Peyer's patch (tissue), 4 donors: ENCODE results near the gene RHOA. TPM values are rescaled to one million over a fixed set of nuclear protein-coding genes. Genes with fewer than 3 reads are reported as not detected.

Experiments
- DNase-seq, 3 donors: peaks; one replicate each; pipeline ENCODE4 v3.0.0-alpha.2; 2017 to 2019
- H3K27ac ChIP-seq, 4 donors: fragments of 200-600 bp; sonication (generic); one replicate each; pipeline ENCODE4 v1.5.1; 2016 to 2019
- H3K27me3 ChIP-seq, 2 donors: fragments of 200-600 bp; sonication (generic); one replicate each; pipeline ENCODE4 v1.5.1; 2019
- H3K36me3 ChIP-seq, 3 donors: fragments of 200-600 bp; sonication (generic); one replicate each; pipeline ENCODE4 v1.5.1; 2016 to 2019
- H3K4me1 ChIP-seq, 4 donors: fragments of 200-600 bp; sonication (generic); one replicate each; pipeline ENCODE4 v1.5.1; 2016 to 2019
- H3K4me3 ChIP-seq, 4 donors: fragments of 200-600 bp; sonication (generic); 1 replicate in 3 of 4; 2 replicates in 1 of 4; pipeline ENCODE4 v1.5.1; 2016 to 2019; ENCODE audit warnings: mild to moderate bottlenecking in 1 of 4
- H3K9me3 ChIP-seq, 4 donors: fragments of 200-600 bp; sonication (generic); one replicate each; pipeline ENCODE4 v1.5.1; 2016 to 2019; ENCODE audit warnings: mild to moderate bottlenecking in 1 of 4
- POLR2A ChIP-seq, 2 donors: fragments of 450-650 bp; IDR thresholded peaks; one replicate each; pipeline ENCODE4 v1.5.1; 2017; ENCODE audit warnings: antibody characterized with exemption in 2 of 2, mild to moderate bottlenecking in 2 of 2, moderate library complexity in 2 of 2
- total RNA-seq, 4 donors: library from RNA; depleted of rRNA; stranded (reverse); fragments of >200 nt; gene quantifications; one replicate each; pipeline ENCODE4 v1.1.0, GENCODE V29; 2016
- TF ChIP-seq, protein P1 (sequence below), 6 experiments: fragments of 450-650 bp in 4 of 6; fragments of 200-600 bp in 2 of 6; sonication (generic) in 1 of 6; IDR thresholded peaks; one replicate each; pipeline ENCODE4 v1.5.1; 2017 to 2019; ENCODE audit warnings: antibody characterized with exemption in 6 of 6, mild to moderate bottlenecking in 3 of 6, moderate library complexity in 1 of 6

RHOA gene
- 100 to 1,000 TPM; 223 to 294 (median 274) TPM for total RNA-seq

DNA sequence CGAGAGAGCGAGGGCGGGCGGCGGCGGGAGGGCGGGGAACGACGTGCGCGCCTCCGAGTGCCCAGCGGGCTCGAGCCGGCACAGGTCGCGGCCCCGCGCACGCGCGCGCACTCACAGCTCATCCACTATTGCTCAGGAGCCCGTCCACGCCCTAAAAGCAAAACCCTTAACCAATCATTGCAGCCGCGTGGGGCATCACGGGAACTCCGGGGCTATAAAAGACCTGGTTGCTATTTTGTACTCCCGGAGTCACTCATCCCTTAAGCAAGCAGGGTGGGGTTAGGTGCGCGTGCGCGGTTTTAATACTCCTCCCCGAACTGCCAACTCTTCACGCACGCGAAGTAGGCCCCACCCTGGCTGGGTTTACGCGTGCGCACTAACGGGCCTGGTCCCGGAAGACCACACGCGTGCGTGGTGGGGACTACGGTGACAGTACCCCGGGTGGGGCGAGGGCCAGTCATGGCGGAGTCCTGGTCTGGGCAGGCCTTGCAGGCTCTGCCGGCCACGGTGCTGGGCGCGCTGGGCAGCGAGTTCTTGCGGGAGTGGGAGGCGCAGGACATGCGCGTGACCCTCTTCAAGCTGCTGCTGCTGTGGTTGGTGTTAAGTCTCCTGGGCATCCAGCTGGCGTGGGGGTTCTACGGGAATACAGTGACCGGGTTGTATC, at the start of gene RHOA, which contains the start of gene TCTA:
Gene RHOA (minus strand): TSS at position 9 of the 664 bp plus-strand sequence. CDS start 36,387 bp downstream, outside the sequence.
Gene TCTA (plus strand): TSS at position 456 of the 664 bp plus-strand sequence. CDS start 4 bp downstream, at position 460.
- Histone ChIP-seq H3K36me3 (peaks cover 0 to 17% (median 0%) of the 10 kb centered on the region in 3 donors), H3K4me1 (peaks cover 3 to 56% (median 36%) of the 10 kb centered on the region in 4 donors), H3K4me3 (peak within 1 kb of the TSS; percentile 74 to 99 (median 92)), H3K9me3 (no peaks in the 10 kb centered on the region), H3K27me3 (no peaks in the 10 kb centered on the region), H3K27ac (peak within 1 kb of the TSS; percentile 94 to 100 (median 98))
- TF ChIP-seq, protein P1, sequence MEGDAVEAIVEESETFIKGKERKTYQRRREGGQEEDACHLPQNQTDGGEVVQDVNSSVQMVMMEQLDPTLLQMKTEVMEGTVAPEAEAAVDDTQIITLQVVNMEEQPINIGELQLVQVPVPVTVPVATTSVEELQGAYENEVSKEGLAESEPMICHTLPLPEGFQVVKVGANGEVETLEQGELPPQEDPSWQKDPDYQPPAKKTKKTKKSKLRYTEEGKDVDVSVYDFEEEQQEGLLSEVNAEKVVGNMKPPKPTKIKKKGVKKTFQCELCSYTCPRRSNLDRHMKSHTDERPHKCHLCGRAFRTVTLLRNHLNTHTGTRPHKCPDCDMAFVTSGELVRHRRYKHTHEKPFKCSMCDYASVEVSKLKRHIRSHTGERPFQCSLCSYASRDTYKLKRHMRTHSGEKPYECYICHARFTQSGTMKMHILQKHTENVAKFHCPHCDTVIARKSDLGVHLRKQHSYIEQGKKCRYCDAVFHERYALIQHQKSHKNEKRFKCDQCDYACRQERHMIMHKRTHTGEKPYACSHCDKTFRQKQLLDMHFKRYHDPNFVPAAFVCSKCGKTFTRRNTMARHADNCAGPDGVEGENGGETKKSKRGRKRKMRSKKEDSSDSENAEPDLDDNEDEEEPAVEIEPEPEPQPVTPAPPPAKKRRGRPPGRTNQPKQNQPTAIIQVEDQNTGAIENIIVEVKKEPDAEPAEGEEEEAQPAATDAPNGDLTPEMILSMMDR (IDR thresholded peaks at IDR 0.05) = peak in 1 of 6 experiments; percentile 8
- peak; percentile 97 to 98 for TF ChIP-seq POLR2A (IDR thresholded peaks at IDR 0.05)
- DNase-seq = peak; percentile 97 to 100 (median 98)

DNA sequence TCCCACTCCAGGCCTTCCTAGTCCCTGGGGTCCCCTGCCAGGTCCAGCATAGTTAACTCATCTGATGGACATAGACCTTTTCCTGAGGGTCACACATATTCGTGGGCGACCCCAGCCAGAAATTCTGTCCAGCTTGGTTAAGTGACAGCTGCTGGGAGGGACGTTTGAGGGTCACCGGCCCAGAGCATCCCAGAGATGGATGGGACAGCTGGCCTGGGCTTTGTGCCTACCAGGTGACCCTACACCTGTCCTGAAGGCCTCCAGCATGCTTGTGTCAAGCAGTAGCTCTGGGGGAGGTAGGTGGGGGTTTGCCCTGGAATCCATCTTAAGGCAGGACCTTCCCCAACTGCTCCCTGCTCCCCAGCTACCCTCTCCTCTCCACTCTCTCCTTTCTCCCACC, 49.2 kb upstream of the RHOA start:
- Histone ChIP-seq H3K27ac (no peak overlapping the region), H3K4me1 (peaks cover 0 to 8% (median 0%) of the 10 kb centered on the region in 4 donors)
- TF ChIP-seq POLR2A (IDR thresholded peaks at IDR 0.05) = no peak
- TF ChIP-seq, protein P1 (IDR thresholded peaks at IDR 0.05) = no peak

DNA sequence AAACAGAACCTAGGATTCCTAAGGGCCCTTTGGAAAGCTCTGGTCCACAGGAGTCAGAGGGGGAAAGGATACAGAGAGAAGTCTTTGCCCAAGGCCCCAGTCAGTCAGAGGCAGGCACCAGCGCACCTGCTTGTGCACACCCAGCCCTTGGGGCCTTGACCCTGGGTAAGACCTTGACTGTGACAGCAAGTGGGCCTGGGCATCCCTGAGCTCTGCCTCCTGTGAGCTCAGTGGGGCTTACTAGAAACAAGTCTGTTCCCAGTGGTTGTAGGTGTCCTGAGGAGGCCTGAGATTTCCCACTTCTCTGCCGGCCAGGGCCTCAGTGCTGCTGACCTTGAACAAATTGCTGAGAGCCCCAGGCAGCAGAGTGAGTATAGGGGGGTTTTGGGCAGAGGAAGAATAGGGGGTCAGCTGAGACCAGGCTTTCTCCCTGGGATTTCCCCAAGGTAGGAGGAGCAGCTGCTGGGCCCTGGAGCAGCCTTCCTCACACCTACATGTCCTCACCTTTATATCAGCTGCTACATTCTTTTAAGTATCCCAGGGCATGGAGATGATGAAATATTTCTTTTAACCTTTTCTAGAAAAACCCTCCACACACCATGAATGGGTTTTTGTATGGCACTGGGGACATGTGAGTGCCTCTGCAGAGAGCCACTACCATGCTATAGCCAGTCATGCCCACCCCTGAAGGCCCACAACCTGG, 48.6 kb upstream of the RHOA start:
- H3K4me1 ChIP-seq = peaks cover 0 to 8% (median 0%) of the 10 kb centered on the region in 4 donors
- H3K27ac ChIP-seq = no peak overlapping the region

More for the DNA sequence above, 49.2 kb upstream of the RHOA start:
- H3K36me3 ChIP-seq = no peaks in the 10 kb centered on the region
- no peaks in the 10 kb centered on the region for H3K9me3 ChIP-seq
- DNase-seq = no peak
- H3K27me3 ChIP-seq = no peaks in the 10 kb centered on the region
- H3K4me3 ChIP-seq = no peak overlapping the region

DNA sequence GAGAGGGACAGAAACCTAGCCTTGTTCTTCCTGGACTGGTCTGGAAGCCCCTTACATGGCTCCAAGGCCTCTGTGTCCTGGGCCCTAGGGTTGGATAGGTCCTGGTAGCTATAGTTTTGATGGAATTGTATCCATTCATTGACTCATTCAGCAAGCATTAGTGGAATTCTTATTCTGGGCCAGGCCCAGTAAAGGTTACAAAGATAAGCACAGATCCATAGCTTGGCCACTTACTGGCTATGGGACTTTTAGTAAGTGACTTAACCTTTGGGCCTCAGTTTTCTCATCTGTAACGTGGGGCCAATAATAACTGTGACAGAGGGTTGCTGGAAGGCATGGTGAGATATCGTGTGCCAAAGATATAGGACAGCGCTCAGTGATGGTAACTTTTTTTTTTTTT, 44.7 kb upstream of the RHOA start:
- DNase-seq = no peak
- Histone ChIP-seq H3K27ac (no peak overlapping the region), H3K27me3 (no peaks in the 10 kb centered on the region), H3K36me3 (no peaks in the 10 kb centered on the region), H3K4me3 (no peak overlapping the region), H3K9me3 (no peaks in the 10 kb centered on the region), H3K4me1 (peaks cover 0 to 3% (median 0%) of the 10 kb centered on the region in 4 donors)
- TF ChIP-seq, protein P1 (IDR thresholded peaks at IDR 0.05) = no peak
- no peak for TF ChIP-seq POLR2A (IDR thresholded peaks at IDR 0.05)

More for the DNA sequence above, 48.6 kb upstream of the RHOA start:
- no peak for TF ChIP-seq POLR2A (IDR thresholded peaks at IDR 0.05)
- TF ChIP-seq, protein P1 (IDR thresholded peaks at IDR 0.05) = no peak
- Histone ChIP-seq H3K27me3 (no peaks in the 10 kb centered on the region), H3K36me3 (no peaks in the 10 kb centered on the region), H3K4me3 (no peak overlapping the region), H3K9me3 (no peaks in the 10 kb centered on the region)
- no peak for DNase-seq

DNA sequence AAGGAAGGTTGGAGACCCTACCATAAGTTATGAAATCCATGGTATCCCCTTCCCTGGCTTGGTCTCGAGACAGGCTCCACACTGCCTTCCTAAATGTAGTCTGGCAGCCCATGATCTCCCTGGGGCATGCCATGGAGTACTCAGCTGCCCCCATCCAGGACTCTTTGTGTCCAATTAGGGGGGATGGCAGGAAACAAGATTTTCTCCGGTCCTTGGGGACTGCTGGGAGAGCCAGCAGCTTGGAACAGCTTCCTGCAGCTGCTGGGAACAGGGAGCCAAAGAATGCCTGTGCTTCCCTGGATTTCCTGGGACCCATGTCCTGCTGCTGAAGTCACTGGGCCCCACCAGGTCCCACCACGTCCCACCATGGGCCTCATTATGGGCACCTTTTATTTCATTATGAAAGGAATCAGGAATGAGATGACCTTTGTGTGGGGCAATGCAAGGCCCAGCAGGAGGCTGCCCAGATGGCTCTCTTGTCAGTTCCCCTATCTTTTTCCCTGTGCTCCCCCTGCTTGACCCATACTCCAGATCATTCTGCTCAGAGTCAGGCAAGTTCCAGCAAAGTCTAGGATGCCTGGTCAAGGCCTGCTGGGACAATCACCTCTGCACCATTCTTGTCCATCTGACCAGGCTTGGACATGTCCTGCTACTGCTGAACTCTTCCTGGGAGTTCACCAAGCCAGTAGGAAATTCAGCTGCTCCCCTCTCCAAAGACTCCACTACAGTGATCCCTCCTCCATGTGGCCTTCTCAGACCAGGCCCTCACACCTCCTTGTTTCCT, 43.3 kb upstream of the RHOA start:
- Histone ChIP-seq H3K4me1 (no peaks in the 10 kb centered on the region), H3K4me3 (no peak overlapping the region), H3K27me3 (no peaks in the 10 kb centered on the region), H3K36me3 (no peaks in the 10 kb centered on the region), H3K9me3 (no peaks in the 10 kb centered on the region), H3K27ac (no peak overlapping the region)
- no peak for DNase-seq
- no peak for TF ChIP-seq POLR2A (IDR thresholded peaks at IDR 0.05)
- TF ChIP-seq, protein P1 (IDR thresholded peaks at IDR 0.05) = no peak
